ENCODE results near the gene GOLGA6L6.
"Not testable (repeated sequence)": the region's sequence is repeated elsewhere in the genome, so short reads cannot be mapped to it uniquely, and the experiment has no call there.

The GOLGA6L6 gene

GRCh38 chr15:20541700-20542099 is at the start of gene GOLGA6L6:
TSS of gene GOLGA6L6 (minus strand) at chr15:20541800. CDS start at chr15:20541709, 91 bp downstream.
- DNase-seq (ENCODE audit: low spot score): not testable (repeated sequence)

GRCh38 chr15:20590069-20590468 is 48.5 kb upstream of the GOLGA6L6 start:
- not testable (repeated sequence) for DNase-seq (ENCODE audit: low spot score)

- DNase-seq (ENCODE audit: low spot score): not testable (repeated sequence)
These were observed 45.2 kb upstream of the GOLGA6L6 start for GRCh38 chr15:20586821-20587220.

GRCh38 chr15:20582726-20583115 is 41.1 kb upstream of the GOLGA6L6 start:
- DNase-seq (ENCODE audit: low spot score): not testable (repeated sequence)

GRCh38 chr15:20582109-20582725 is 40.6 kb upstream of the GOLGA6L6 start:
- DNase-seq (ENCODE audit: low spot score): not testable (repeated sequence)

GRCh38 chr15:20581261-20582108 is 39.9 kb upstream of the GOLGA6L6 start:
- DNase-seq (ENCODE audit: low spot score): not testable (repeated sequence)

GRCh38 chr15:20579662-20580061 is 38.1 kb upstream of the GOLGA6L6 start:
- DNase-seq (ENCODE audit: low spot score): not testable (repeated sequence)

GRCh38 chr15:20551289-20551688 is 9.7 kb upstream of the GOLGA6L6 start:
- not testable (repeated sequence) for DNase-seq (ENCODE audit: low spot score)

- not testable (repeated sequence) for DNase-seq (ENCODE audit: low spot score)
These were observed 35.5 kb downstream of the GOLGA6L6 start for GRCh38 chr15:20505926-20506658.

GRCh38 chr15:20502839-20503238 is 38.8 kb downstream of the GOLGA6L6 start:
- not testable (repeated sequence) for DNase-seq (ENCODE audit: low spot score)

GRCh38 chr15:20501512-20502222 is 39.9 kb downstream of the GOLGA6L6 start:
- DNase-seq (ENCODE audit: low spot score): not testable (repeated sequence)

- not testable (repeated sequence) for DNase-seq (ENCODE audit: low spot score)
These were observed 43.8 kb downstream of the GOLGA6L6 start for GRCh38 chr15:20497781-20498180.

GRCh38 chr15:20493035-20493434 is 48.6 kb downstream of the GOLGA6L6 start:
- DNase-seq (ENCODE audit: low spot score): not testable (repeated sequence)

- not testable (repeated sequence) for DNase-seq (ENCODE audit: low spot score)
These were observed 49.0 kb downstream of the GOLGA6L6 start for GRCh38 chr15:20492598-20492997.

GRCh38 chr15:20489320-20489719 is 52.3 kb downstream of the GOLGA6L6 start:
- not testable (repeated sequence) for DNase-seq (ENCODE audit: low spot score)
